Activated naive CD8-positive, alpha-beta T cell (primary cell): ENCODE data around the gene POU2F1.

Source experiments
- H3K27ac Mint-ChIP-seq: one replicate; pipeline ENCODE4 v1.8.0; 2021; ENCODE audit warnings: mixed read lengths
- H3K27me3 Mint-ChIP-seq: one replicate; pipeline ENCODE4 v1.8.0; 2021; ENCODE audit warnings: mixed read lengths
- H3K36me3 Mint-ChIP-seq: one replicate; pipeline ENCODE4 v1.8.0; 2021; ENCODE audit warnings: mixed read lengths
- H3K4me1 Mint-ChIP-seq: one replicate; pipeline ENCODE4 v1.8.0; 2021; ENCODE audit warnings: low read depth, mixed read lengths
- H3K4me3 Mint-ChIP-seq: one replicate; pipeline ENCODE4 v1.8.0; 2021; ENCODE audit warnings: mild to moderate bottlenecking, mixed read lengths
- H3K9me3 Mint-ChIP-seq: one replicate; pipeline ENCODE4 v1.8.0; 2021; ENCODE audit warnings: low read depth, mixed read lengths

The POU2F1 gene

DNA sequence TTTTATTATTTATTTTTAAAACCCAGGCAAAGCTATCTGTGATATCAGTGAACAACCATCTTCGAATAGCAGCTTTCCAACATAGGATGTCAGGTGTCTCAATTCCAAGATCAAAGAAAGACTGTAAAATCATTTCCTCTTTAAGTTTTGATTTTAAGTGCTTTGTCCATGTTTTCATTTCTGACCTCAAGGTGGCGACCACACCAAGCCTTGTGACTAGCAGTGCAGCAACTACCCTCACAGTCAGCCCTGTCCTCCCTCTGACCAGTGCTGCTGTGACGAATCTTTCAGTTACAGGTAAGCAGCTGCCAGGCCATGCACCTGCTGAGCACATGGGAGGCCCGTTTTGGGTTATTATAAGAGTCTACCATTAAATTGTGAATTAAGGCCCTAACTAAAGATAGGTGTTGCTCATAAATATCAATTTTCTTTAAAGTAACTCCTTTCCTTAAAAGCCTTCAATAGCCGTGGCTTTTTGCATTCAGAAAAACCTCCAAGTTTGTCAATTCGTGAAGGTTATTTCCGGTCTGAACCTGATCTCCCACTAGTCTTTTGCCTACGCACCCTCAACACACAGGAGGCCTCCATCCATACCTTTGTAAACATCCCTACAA is 180.7 kb downstream of the POU2F1 start:
- peaks cover 26% of the 10 kb centered on the region for H3K36me3 Mint-ChIP-seq
- H3K27me3 Mint-ChIP-seq, result no peaks in the 10 kb centered on the region
- H3K4me1 Mint-ChIP-seq, result peaks cover 5% of the 10 kb centered on the region
- H3K9me3 Mint-ChIP-seq, result no peaks in the 10 kb centered on the region
- H3K27ac Mint-ChIP-seq, result no peak overlapping the region
- H3K4me3 Mint-ChIP-seq, result no peak overlapping the region

DNA sequence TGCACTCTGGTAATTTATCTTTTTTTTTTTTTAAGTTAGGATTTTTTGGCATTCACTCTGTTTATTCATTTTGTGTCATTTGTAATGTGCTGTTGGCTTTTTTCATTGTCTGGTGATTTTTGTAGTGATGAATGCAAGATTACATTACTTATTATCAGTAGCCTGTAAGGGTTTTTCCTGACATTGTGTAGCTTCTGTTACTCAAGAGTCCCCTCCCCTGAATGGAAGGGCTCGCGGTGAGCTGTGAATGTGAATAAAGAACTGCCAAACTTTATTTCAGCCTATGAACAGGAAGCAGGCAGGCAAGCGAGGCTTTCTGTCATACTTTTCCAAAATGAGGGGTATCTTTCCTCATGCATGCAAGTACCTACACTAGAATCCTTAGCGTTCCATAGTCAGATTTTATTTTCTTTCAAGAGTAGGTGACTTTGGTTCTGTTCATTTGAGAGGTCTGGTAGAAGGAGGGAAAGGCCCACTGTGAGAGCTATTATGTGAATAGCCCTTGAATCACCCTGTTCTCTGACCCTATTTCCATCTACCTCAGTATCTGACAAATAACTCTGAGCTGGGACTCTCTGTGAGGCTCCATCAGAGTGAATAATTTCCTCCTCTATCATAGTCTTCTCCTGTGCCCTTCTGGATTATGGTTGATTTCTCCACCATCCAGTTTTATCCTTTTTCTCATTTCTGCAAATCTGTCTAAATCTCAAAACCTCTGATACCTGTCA is 183.6 kb downstream of the POU2F1 start:
- Mint-ChIP-seq H3K9me3 (no peaks in the 10 kb centered on the region), H3K4me1 (peaks cover 5% of the 10 kb centered on the region), H3K27me3 (no peaks in the 10 kb centered on the region), H3K36me3 (peaks cover 19% of the 10 kb centered on the region), H3K4me3 (no peak overlapping the region), H3K27ac (no peak overlapping the region)

DNA sequence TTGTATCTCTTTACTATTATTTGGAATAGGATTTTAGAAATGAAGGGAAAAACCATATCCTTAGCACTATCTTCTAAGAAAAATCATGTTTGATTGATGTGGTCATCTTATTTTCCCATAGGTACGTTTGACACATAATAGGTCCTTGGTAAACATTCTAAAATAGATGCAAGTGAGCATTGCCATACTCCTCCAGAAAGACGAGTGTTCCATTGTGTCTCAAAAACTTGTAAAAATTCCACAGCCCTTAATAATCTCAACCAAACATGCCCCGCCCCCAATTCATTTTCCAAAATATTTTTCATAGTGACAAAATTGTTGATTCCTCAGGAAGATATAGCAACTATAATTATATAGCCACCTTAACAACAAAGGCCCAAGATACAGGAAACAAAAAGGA is 184.2 kb downstream of the POU2F1 start:
- Mint-ChIP-seq H3K4me3 (no peak overlapping the region), H3K9me3 (no peaks in the 10 kb centered on the region), H3K27me3 (no peaks in the 10 kb centered on the region), H3K4me1 (peaks cover 5% of the 10 kb centered on the region), H3K36me3 (peaks cover 20% of the 10 kb centered on the region), H3K27ac (no peak overlapping the region)

DNA sequence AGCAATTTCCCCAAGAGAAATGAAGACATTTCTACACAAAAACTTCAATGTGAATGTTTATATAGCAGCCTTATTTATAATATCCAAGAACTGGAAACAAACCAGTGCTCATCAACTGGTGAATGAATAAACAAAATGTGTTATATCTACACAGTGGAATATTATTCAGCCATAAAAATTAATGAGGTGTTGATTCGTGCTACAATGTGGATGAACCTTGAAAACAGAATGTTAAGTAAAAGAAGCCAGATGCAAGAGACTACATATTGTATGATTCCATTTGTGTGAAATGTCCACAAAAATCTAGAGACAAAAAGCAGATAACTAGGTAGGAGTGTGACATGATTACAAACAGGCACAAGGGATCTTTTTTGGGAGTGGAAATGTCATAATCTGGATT is 187.7 kb downstream of the POU2F1 start:
- Mint-ChIP-seq H3K9me3 (no peaks in the 10 kb centered on the region), H3K36me3 (peaks cover 22% of the 10 kb centered on the region), H3K4me3 (no peak overlapping the region), H3K27ac (no peak overlapping the region), H3K27me3 (no peaks in the 10 kb centered on the region), H3K4me1 (peaks cover 6% of the 10 kb centered on the region)

DNA sequence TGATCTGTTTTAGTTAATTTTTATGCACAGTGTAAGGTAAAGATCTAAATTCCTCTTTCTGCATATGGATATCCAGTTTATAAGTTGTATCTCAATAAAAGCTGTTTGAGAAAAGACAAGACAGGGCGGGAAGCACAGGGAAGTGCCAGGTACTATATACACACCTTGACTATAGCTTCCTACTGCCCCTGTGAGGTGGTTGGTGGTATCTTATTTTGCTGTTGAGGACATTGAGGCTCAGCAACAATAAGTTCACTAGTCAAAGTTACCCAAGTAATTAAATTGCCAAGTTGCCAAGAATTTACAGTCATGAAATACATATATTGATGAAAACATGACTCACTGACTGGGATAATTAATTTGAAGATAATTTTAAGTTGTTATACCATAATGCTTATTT is 188.5 kb downstream of the POU2F1 start:
- no peaks in the 10 kb centered on the region for H3K9me3 Mint-ChIP-seq
- H3K4me3 Mint-ChIP-seq, result no peak overlapping the region
- peaks cover 20% of the 10 kb centered on the region for H3K36me3 Mint-ChIP-seq
- peaks cover 6% of the 10 kb centered on the region for H3K4me1 Mint-ChIP-seq
- no peaks in the 10 kb centered on the region for H3K27me3 Mint-ChIP-seq
- H3K27ac Mint-ChIP-seq, result no peak overlapping the region

DNA sequence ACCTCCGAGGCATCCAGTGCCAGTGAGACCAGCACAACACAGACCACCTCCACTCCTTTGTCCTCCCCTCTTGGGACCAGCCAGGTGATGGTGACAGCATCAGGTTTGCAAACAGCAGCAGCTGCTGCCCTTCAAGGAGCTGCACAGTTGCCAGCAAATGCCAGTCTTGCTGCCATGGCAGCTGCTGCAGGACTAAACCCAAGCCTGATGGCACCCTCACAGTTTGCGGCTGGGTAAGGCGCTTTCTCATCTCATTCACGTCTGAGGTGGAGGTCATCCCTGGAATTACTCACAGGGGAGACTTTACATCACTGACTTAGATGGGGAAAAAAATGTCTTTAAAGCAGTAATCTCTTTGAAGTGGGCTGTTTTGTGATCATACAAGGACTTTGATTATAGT is 191.4 kb downstream of the POU2F1 start:
- peaks cover 8% of the 10 kb centered on the region for H3K4me1 Mint-ChIP-seq
- H3K27ac Mint-ChIP-seq, result peak overlapping the region; percentile 46
- peaks cover 14% of the 10 kb centered on the region for H3K36me3 Mint-ChIP-seq
- no peak overlapping the region for H3K4me3 Mint-ChIP-seq
- H3K27me3 Mint-ChIP-seq, result no peaks in the 10 kb centered on the region
- no peaks in the 10 kb centered on the region for H3K9me3 Mint-ChIP-seq

DNA sequence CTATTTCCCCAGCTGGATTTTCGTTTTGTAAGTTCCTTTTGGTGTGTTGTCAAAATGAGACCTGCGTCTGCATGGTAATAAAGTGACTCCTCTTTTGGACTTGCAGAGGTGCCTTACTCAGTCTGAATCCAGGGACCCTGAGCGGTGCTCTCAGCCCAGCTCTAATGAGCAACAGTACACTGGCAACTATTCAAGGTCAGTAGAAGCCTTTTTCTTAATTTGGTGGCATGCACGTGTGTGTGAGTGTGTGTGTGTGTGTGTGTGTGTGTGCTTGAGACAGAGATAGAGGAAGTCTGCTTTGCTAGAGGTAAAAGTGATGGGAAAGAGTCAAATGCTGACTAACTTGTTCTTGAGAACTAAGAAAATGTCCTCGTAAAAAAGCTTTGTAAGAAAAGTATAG is 192.2 kb downstream of the POU2F1 start:
- no peak overlapping the region for H3K4me3 Mint-ChIP-seq
- H3K27me3 Mint-ChIP-seq, result no peaks in the 10 kb centered on the region
- peak overlapping the region; percentile 8 for H3K27ac Mint-ChIP-seq
- H3K4me1 Mint-ChIP-seq, result peaks cover 8% of the 10 kb centered on the region
- peaks cover 14% of the 10 kb centered on the region for H3K36me3 Mint-ChIP-seq
- H3K9me3 Mint-ChIP-seq, result no peaks in the 10 kb centered on the region

DNA sequence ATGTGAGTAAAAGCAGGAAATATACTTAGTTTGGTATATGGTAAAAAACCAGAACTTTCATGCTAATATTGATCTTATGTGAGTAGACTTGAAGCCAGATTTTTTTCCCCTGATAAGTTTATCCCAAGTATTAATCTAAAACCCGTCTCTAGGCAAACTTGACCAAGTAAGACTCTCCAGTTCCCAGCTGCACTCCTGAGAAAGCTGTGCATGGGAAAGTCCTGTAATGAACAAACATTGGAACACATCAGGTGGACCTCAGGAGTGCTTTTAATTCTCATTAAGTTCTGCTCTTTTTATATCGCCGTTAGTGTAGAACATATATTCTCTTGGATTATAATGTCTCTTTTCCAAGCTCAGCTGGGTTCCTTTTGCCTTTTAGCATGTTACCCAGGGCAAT is 192.6 kb downstream of the POU2F1 start:
- H3K4me3 Mint-ChIP-seq, result no peak overlapping the region
- H3K4me1 Mint-ChIP-seq, result peaks cover 8% of the 10 kb centered on the region
- no peaks in the 10 kb centered on the region for H3K9me3 Mint-ChIP-seq
- no peaks in the 10 kb centered on the region for H3K27me3 Mint-ChIP-seq
- H3K27ac Mint-ChIP-seq, result no peak overlapping the region
- peaks cover 14% of the 10 kb centered on the region for H3K36me3 Mint-ChIP-seq

DNA sequence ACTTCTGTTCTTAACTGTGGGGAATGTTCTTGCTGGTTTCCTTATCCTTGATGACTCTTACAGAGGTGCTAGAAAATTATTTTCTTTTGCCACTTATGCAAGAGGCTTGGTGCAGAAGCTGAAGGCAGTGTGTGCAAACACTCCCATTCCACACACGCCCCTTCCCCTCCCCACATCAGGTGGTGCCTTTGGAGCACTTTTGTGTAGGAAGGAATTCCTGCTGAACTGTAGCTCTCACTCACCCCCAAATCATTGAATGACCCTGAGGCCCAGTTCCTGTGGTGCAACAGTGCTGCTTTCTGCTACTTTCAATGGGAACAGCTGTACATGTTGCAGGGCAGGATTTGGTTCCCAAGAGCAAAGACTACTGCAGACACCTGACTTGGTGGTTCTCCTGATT is 195.8 kb downstream of the POU2F1 start:
- Mint-ChIP-seq H3K4me3 (no peak overlapping the region), H3K27me3 (no peaks in the 10 kb centered on the region), H3K27ac (no peak overlapping the region), H3K9me3 (no peaks in the 10 kb centered on the region), H3K36me3 (peaks cover 11% of the 10 kb centered on the region), H3K4me1 (peaks cover 5% of the 10 kb centered on the region)

DNA sequence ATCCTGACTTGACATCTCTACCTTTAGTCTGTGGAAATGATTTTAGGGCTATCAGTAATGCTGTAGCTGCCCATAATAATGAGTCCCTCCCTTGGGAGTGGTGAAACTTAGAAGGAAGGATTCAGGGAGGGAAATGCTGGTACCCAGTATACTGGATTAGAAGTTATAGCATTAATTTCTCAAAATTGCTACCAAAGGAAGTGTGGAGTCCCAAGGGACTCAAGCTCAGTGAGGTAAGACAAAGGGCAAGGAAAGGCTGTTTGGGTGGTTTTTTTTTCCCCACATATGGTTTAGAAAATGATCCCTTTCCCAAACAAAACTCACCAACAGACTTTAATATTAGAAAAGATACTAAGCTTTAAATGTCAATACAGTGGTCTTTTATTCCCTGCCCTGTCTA is 197.7 kb downstream of the POU2F1 start:
- Mint-ChIP-seq H3K27me3 (no peaks in the 10 kb centered on the region), H3K27ac (no peak overlapping the region), H3K4me3 (no peak overlapping the region), H3K4me1 (peaks cover 1% of the 10 kb centered on the region), H3K36me3 (peaks cover 3% of the 10 kb centered on the region), H3K9me3 (no peaks in the 10 kb centered on the region)

DNA sequence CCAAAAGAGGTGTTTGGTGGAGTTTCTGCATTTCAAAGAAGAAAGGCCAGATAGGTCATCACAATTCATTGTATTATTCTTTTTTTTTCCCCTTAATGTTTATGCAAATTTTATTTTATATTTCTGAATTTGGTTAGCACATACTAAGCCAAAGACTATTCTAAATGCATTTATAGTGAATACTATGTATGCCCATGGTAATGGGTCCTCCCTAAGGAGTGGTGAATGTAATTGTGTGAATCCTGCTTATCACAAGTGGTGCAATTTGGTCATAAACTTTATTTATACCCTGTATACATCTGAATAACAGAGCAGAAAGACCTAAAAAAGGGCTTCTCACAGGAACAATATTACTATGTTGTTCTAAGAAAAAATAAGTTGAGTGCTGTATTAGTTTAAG is 198.6 kb downstream of the POU2F1 start:
- no peaks in the 10 kb centered on the region for H3K27me3 Mint-ChIP-seq
- peaks cover 1% of the 10 kb centered on the region for H3K4me1 Mint-ChIP-seq
- H3K36me3 Mint-ChIP-seq, result peaks cover 3% of the 10 kb centered on the region
- no peak overlapping the region for H3K4me3 Mint-ChIP-seq
- no peaks in the 10 kb centered on the region for H3K9me3 Mint-ChIP-seq
- H3K27ac Mint-ChIP-seq, result no peak overlapping the region

DNA sequence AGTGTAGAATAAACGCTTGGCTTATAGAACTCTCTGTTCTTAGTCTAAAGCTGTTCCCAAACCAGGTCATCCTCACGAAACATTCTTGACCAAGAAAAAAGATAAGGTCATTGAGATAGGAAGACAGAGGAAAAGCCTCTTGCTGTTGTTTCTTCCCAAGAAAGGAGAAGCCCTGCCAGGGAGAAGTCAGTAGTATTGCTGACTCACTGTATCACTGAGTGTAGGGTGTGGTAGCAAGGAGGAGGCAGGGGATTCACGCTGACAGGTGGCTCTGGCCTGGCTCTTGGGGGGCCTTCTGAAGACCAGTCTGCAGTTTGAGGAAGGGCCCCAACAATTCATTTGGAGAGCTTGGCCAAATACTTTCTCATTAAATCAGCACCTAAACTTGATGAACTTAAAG is 199.8 kb downstream of the POU2F1 start:
- H3K27me3 Mint-ChIP-seq, result no peaks in the 10 kb centered on the region
- no peaks in the 10 kb centered on the region for H3K4me1 Mint-ChIP-seq
- no peak overlapping the region for H3K27ac Mint-ChIP-seq
- no peak overlapping the region for H3K4me3 Mint-ChIP-seq
- H3K36me3 Mint-ChIP-seq, result peaks cover 3% of the 10 kb centered on the region
- no peaks in the 10 kb centered on the region for H3K9me3 Mint-ChIP-seq

DNA sequence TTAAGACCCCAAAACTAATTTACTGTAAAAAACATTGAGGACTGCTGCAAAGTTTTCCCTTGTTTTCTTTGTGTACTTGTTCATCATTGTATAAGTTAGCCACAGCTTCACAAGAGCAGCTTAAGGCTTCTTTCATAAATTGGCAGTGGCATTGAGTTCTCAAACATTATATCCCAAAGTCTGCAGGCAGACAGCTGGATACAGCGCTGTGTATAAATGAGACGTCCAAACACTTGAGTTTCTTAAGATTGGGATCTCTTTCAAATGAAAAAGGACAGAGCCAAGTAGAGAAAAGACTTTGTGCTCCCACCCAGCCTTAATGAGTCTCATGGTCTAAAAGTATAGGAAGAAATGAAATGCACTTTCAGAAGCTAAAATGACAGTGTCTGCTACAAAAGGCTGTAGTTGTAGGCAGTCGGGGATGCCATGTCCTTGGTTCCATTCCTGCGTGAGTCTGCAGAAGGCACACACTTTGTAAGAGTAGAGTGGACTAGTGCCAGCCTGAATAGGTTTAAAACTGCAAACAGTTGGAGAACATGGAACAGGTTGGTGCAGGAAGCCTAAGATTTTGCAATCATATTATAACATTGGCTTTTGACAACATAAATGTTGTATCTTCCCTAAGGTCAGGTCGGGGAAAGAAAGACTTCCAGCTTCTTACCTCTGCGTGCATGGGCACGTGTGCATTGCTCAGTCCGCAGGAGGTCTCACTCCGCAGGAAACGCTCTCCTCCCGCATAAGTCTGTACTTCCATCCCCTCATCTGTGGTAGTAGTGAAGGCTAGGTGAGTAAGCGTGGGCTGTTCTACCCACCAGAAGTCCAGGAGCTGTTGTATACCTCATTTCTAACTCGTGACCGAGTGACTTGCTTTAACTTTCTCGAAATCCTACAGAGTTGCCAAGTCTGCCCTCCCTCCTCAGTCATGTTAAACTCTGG is 203.3 kb downstream of the POU2F1 start:
- Mint-ChIP-seq H3K9me3 (no peaks in the 10 kb centered on the region), H3K4me3 (no peak overlapping the region), H3K27me3 (no peaks in the 10 kb centered on the region), H3K36me3 (no peaks in the 10 kb centered on the region), H3K27ac (no peak overlapping the region), H3K4me1 (peaks cover 10% of the 10 kb centered on the region)

DNA sequence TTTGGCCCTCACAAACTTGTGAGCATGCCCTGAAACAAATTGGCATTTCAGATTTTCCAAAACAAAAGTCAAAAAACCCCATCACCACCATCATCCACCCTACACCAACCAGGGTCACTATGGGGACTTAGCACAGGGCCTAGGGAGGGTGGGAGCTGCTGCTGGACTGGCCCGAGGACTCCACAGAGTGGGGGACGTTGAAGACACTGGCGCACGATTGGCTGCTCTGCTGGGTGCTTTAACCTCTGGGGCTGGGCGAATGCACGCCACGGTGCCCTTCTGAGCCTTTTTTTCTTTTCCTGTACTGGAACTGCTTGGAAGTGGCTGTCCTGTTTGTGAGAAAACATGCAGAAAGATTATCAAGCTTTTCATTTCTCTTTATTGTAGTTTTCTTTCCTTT is 204.8 kb downstream of the POU2F1 start:
- H3K27ac Mint-ChIP-seq, result peak overlapping the region; percentile 28
- H3K4me1 Mint-ChIP-seq, result peaks cover 15% of the 10 kb centered on the region
- no peaks in the 10 kb centered on the region for H3K36me3 Mint-ChIP-seq
- H3K27me3 Mint-ChIP-seq, result no peaks in the 10 kb centered on the region
- no peak overlapping the region for H3K4me3 Mint-ChIP-seq
- H3K9me3 Mint-ChIP-seq, result no peaks in the 10 kb centered on the region

DNA sequence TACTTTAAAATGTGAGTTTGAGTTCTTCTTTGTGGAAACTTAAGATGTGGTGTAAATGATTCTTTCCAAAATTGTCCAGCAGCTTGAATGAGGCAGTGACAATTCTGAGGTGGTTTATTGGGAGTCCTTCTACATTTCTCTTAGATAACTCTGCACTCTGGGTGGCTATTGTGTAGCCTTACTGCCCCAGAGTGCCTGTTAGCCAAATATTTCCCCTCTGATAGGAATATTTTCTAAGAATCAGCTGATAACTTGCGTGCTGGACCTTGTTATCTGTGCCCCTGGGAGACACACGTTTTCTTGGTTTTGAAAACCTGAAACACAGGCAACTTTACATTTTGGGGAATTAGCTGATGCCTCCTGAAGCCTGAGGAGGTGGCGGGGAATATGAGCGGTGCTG is 206.0 kb downstream of the POU2F1 start:
- Mint-ChIP-seq H3K9me3 (no peaks in the 10 kb centered on the region), H3K36me3 (no peaks in the 10 kb centered on the region), H3K4me3 (no peak overlapping the region), H3K4me1 (peaks cover 16% of the 10 kb centered on the region), H3K27ac (peak overlapping the region; percentile 61), H3K27me3 (no peaks in the 10 kb centered on the region)
